ENCODE measurements around the gene PSG7.

DNA sequence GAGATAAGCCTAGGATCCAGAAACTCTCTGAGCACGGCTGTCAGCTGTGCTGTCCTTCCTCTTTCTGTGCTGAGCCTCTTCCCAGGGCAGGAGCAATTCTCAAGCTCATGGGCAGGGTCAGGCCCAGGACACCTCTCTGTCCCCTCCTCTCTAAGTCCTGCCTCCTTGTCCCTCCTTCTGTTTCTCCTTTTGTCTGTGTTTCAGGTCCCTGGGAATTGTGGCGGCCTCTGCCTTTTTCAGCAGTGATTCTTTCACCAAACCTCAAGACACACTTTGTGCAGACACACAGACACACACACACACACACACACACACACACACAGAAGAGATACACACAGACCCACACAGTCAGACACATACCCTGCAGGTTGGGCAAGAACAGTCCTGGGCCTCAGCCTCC is 57.4 kb downstream of the PSG7 start, which contains the start of gene PSG1:
- TF ChIP-seq, protein P1, sequence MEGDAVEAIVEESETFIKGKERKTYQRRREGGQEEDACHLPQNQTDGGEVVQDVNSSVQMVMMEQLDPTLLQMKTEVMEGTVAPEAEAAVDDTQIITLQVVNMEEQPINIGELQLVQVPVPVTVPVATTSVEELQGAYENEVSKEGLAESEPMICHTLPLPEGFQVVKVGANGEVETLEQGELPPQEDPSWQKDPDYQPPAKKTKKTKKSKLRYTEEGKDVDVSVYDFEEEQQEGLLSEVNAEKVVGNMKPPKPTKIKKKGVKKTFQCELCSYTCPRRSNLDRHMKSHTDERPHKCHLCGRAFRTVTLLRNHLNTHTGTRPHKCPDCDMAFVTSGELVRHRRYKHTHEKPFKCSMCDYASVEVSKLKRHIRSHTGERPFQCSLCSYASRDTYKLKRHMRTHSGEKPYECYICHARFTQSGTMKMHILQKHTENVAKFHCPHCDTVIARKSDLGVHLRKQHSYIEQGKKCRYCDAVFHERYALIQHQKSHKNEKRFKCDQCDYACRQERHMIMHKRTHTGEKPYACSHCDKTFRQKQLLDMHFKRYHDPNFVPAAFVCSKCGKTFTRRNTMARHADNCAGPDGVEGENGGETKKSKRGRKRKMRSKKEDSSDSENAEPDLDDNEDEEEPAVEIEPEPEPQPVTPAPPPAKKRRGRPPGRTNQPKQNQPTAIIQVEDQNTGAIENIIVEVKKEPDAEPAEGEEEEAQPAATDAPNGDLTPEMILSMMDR (IDR thresholded peaks at IDR 0.05): no peak
- no peak for TF ChIP-seq POLR2A (IDR thresholded peaks at IDR 0.05)

Measured in right lobe of liver (tissue), 4 donors.